Measurements from ENCODE around the gene SPEM3. TPM values are rescaled to one million over a fixed set of nuclear protein-coding genes. Genes with fewer than 3 reads are reported as not detected.

SPEM3 gene
- total and polyA plus RNA-seq, 2 of the 13 experiments (the other 11 are each of a cell fraction or from before 2014, with no cell fraction given): not detected

DNA sequence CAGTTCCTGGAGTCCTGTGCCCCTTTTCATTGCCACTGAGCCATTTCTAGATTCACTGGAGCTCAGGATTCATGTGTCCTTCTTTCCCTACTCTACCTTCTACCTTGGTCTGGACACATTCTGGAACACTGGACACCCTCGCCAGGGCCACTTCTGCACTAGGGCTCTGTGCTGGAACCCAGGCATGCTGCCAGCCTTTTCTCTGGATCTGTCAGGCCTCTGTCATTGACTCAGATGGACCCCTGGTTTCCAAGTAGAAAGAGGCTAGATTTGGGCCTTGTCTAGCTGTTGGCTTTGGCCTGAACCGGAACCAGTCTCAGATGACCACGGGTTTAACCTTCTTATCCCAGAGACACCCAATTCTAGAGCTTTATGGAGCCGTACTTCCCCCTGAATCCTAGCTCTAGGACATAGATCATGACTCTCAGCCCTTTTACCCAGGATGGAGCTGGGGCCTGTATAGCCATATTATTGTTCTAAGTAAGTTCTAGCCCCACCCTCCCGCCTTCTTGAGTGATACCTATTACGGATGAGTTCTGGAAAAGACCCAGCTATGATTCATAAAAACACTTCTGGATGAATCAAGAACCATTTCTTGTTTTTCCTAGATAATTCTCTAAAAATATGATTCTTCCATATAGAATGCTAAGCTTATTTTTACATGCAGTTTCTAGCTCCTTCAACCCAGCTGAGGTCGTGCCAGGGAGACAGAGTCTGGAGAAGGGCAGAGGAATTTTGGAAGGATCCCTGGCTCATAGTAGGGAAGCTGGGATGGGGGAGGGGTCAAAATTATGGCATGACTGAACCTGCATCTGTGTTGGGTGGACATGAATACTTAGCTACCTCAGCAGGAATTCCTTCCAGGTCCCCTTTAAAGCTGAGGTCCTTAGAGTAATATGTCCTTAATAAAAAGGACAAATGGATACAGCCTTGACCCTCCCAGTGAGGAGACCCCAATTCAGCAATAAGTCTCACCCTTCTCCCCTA, 15.1 kb downstream of the SPEM3 start:
- in situ Hi-C loops (cut with HindIII; ENCODE audit: extremely low pct_ligation_motif_present, low pct_unique_long_range_greater_than_20kb): no loop called here
- FAIRE-seq (no peak), ATAC-seq (no peak), DNase-seq (ENCODE audit: low spot score) (no peak)
- H2AFZ ChIP-seq (ENCODE audit: low read length): no peak overlapping the region
- ChIA-PET CTCF (ENCODE audit: low intra/inter-chr PET ratio, low total read pairs) (no interaction called here), POLR2A (interaction anchor here (1.0 to 3.7 kb wide), 4 partner anchors 9 to 243 kb away, joined by 3 to 48 read pairs (median 6); partner anchors contain the start of genes POLR2A, TMEM102, TMEM256 and TP53)
- no peak for TF ChIP-seq NFYB (CRISPR knock-in tag; IDR thresholded peaks at IDR 0.05)
- TF ChIP-seq HIVEP1 (CRISPR knock-in tag; IDR thresholded peaks at IDR 0.05): no peak
- no peak for TF ChIP-seq ZNF883 (CRISPR knock-in tag; IDR thresholded peaks at IDR 0.05; ENCODE audit: not compliant biosample characterization)
- TF ChIP-seq SIN3B (IDR thresholded peaks at IDR 0.05; ENCODE audit: low read length): no peak
- TF ChIP-seq KLF9 (CRISPR knock-in tag; IDR thresholded peaks at IDR 0.05; ENCODE audit: low read depth): no peak
- no peak for TF ChIP-seq ZFP1 (CRISPR knock-in tag; IDR thresholded peaks at IDR 0.05)
- no peaks in the 10 kb centered on the region for H3K79me2 ChIP-seq (ENCODE audit: insufficient read depth, low read length)
- WGBS (ENCODE audit: low lambda C conversion rate): 61% methylated on average over 7 of the region's 7 CpGs
- H3K4me2 ChIP-seq (ENCODE audit: low read depth, low read length): peak overlapping the region; percentile 89
- H3K27ac ChIP-seq (ENCODE audit: extremely low read length, insufficient read depth, low read length): no peak overlapping the region
- peak overlapping the region; percentile 75; the same call in 1 of the 2 replicates for H3K9ac ChIP-seq (ENCODE audit: insufficient read depth, low read depth, low read length)
- intact Hi-C loops (cut with micrococcal nuclease; ENCODE audit: unreplicated experiment): no loop called here
- no peaks in the 10 kb centered on the region for H3K9me3 ChIP-seq (ENCODE audit: low read length)
- no peak overlapping the region for H3K4me3 ChIP-seq (replicated peaks in 1 of 3; ENCODE audit: insufficient read depth in 1 of 3, low read depth in 2 of 3, low read length in 3 of 3)
- BruUV-seq (replicated peaks): no TSS peak
- peaks cover 55% of the 10 kb centered on the region for H3K4me1 ChIP-seq (ENCODE audit: insufficient read depth, low read length)
- no peaks in the 10 kb centered on the region for H4K20me1 ChIP-seq (ENCODE audit: insufficient read depth, low read length)
- peaks cover 6 to 27% of the 10 kb centered on the region in 2 experiments; a peak in 4 of 5 replicates for H3K27me3 ChIP-seq (ENCODE audit: control insufficient read depth in 1 of 2, insufficient read depth in 2 of 2, low read length in 2 of 2)
- no peaks in the 10 kb centered on the region for H3K36me3 ChIP-seq (replicated peaks in 1 of 2; ENCODE audit: control insufficient read depth in 1 of 2, insufficient read depth in 2 of 2, low read length in 2 of 2)

Measured in HepG2 (cell line).